H1 (cell line): ENCODE data around the gene DCANP1. TPM values are rescaled to one million over a fixed set of nuclear protein-coding genes. Genes with fewer than 3 reads are reported as not detected.

Source experiments
- CTCF ChIA-PET: fragments of 300-600 bp; sonication (Branson Sonifier 250); formaldehyde crosslinking; loops from one replicate; lab custom pipeline; 2021; ENCODE audit not compliant: partially characterized antibody; lab: Charles Lee
- POLR2A ChIA-PET: fragments of 300-600 bp; sonication (Branson Sonifier 250); formaldehyde crosslinking; loops from one replicate; lab custom pipeline; 2021; ENCODE audit warnings: inconsistent platforms; ENCODE audit not compliant: partially characterized antibody; lab: Charles Lee
- DNase-seq, 2 experiments: peaks; one replicate each; pipeline versions ENCODE4 v3.0.0 to v3.0.0-alpha.2; 2010 to 2022; ENCODE audit warnings: low spot score in 2 of 2, low read depth in 1 of 2, mixed read lengths in 1 of 2
- FAIRE-seq: peaks from 2 replicates; lab custom pipeline; 2011; peaks lifted over from hg19 to GRCh38; lab: Jason Lieb, UNC
- H2AFZ ChIP-seq: 2 replicates; pipeline ENCODE4 v1.8.1; 2012; ENCODE audit warnings: low read length, inconsistent platforms
- H2AK5ac ChIP-seq: 2 replicates; pipeline ENCODE4 v1.6.1; 2013; ENCODE audit warnings: low read depth, low read length
- H2BK120ac ChIP-seq: replicated peaks from 2 replicates; pipeline ENCODE3; 2013; ENCODE audit warnings: low read depth, low read length, inconsistent platforms
- H2BK12ac ChIP-seq: 2 replicates; pipeline ENCODE4 v1.6.1; 2013; ENCODE audit warnings: low read depth, low read length
- H2BK15ac ChIP-seq: 2 replicates; pipeline ENCODE4 v1.6.1; 2013; ENCODE audit warnings: low read length
- H2BK20ac ChIP-seq: 2 replicates; pipeline ENCODE4 v1.6.1; 2013; ENCODE audit warnings: low read length
- H2BK5ac ChIP-seq: 2 replicates; pipeline ENCODE4 v1.6.1; 2013; ENCODE audit warnings: low read depth, low read length
- H3K14ac ChIP-seq: 2 replicates; pipeline ENCODE4 v1.6.1; 2013; ENCODE audit warnings: inconsistent platforms; ENCODE audit not compliant: insufficient read length
- H3K18ac ChIP-seq: 2 replicates; pipeline ENCODE4 v1.6.1; 2013; ENCODE audit warnings: low read length; ENCODE audit errors: extremely low read depth
- H3K23ac ChIP-seq: 2 replicates; pipeline ENCODE4 v1.6.1; 2013; ENCODE audit warnings: inconsistent platforms; ENCODE audit not compliant: insufficient read length
- H3K23me2 ChIP-seq: 2 replicates; pipeline ENCODE4 v1.6.1; 2013; ENCODE audit warnings: low read depth, low read length
- H3K27ac ChIP-seq: 2 replicates; pipeline ENCODE4 v1.6.1; 2011; ENCODE audit warnings: low read depth, low read length, inconsistent platforms
- H3K27me3 ChIP-seq, 4 experiments: replicated peaks in 1 of 4; 1 replicate in 1 of 4; 2 replicates in 3 of 4; pipeline versions ENCODE4 v1.6.1 to v1.8.1; 2011 to 2013; ENCODE audit warnings: low read length in 3 of 4, mild to moderate bottlenecking in 3 of 4, inconsistent platforms in 2 of 4, mixed read lengths in 2 of 4, moderate library complexity in 1 of 4; ENCODE audit not compliant: control insufficient read depth in 3 of 4, insufficient read depth in 3 of 4; ENCODE audit errors: extremely low read depth in 1 of 4
- H3K36me3 ChIP-seq, 4 experiments: 2 replicates each; pipeline versions ENCODE4 v1.6.1 to v1.8.1; 2011 to 2013; ENCODE audit warnings: mild to moderate bottlenecking in 4 of 4, low read length in 3 of 4, moderate library complexity in 2 of 4, control low read depth in 1 of 4, inconsistent platforms in 1 of 4; ENCODE audit not compliant: insufficient read depth in 4 of 4, control insufficient read depth in 2 of 4
- H3K4ac ChIP-seq: replicated peaks from 2 replicates; pipeline ENCODE3; 2013; ENCODE audit warnings: low read length, low read depth, mixed read lengths, inconsistent platforms; ENCODE audit not compliant: insufficient read length
- H3K4me1 ChIP-seq, 4 experiments: replicated peaks in 1 of 4; 1 replicate in 1 of 4; 2 replicates in 3 of 4; pipeline versions ENCODE4 v1.6.1 to v1.8.1; 2011 to 2013; ENCODE audit warnings: low read length in 3 of 4, inconsistent platforms in 2 of 4, mixed read lengths in 1 of 4; ENCODE audit not compliant: insufficient read depth in 4 of 4, control insufficient read depth in 3 of 4
- H3K4me2 ChIP-seq, 2 experiments: 2 replicates each; pipeline versions ENCODE4 v1.6.1 to v1.8.1; 2011 to 2013; ENCODE audit warnings: low read depth in 2 of 2, low read length in 2 of 2, control low read depth in 1 of 2, inconsistent platforms in 1 of 2, mild to moderate bottlenecking in 1 of 2; ENCODE audit not compliant: insufficient read depth in 1 of 2
- H3K4me3 ChIP-seq, 4 experiments: fragments of 200-600, 300-600 bp in 1 of 4; sonication (generic), shearing (Covaris generic), sonication (Bioruptor Twin) in 1 of 4; 2 replicates each; pipeline versions ENCODE4 v1.5.1 to v1.8.1; 2011 to 2016; ENCODE audit warnings: low read length in 4 of 4, low read depth in 3 of 4, control low read depth in 2 of 4, inconsistent platforms in 2 of 4, mild to moderate bottlenecking in 2 of 4, mixed read lengths in 1 of 4, moderate library complexity in 1 of 4; ENCODE audit not compliant: insufficient read depth in 2 of 4; ENCODE audit errors: extremely low read depth in 1 of 4
- H3K56ac ChIP-seq: replicated peaks from 2 replicates; pipeline ENCODE3; 2013; ENCODE audit warnings: low read depth, mild to moderate bottlenecking, mixed read lengths, low read length, inconsistent platforms; ENCODE audit not compliant: insufficient read length
- H3K79me1 ChIP-seq: 2 replicates; pipeline ENCODE4 v1.6.1; 2013; ENCODE audit warnings: low read depth, low read length, control low read depth
- H3K79me2 ChIP-seq, 2 experiments: 2 replicates each; pipeline versions ENCODE4 v1.6.1 to v1.8.1; 2012 to 2013; ENCODE audit warnings: low read length in 2 of 2, mild to moderate bottlenecking in 2 of 2, inconsistent platforms in 1 of 2; ENCODE audit not compliant: insufficient read depth in 2 of 2, control insufficient read depth in 1 of 2
- H3K9ac ChIP-seq, 4 experiments: replicated peaks in 1 of 4; 1 replicate in 1 of 4; 2 replicates in 3 of 4; pipeline versions ENCODE4 v1.6.1 to v1.8.1; 2011 to 2013; ENCODE audit warnings: low read depth in 3 of 4, low read length in 3 of 4, control low read depth in 2 of 4, mild to moderate bottlenecking in 2 of 4, moderate library complexity in 2 of 4, inconsistent platforms in 1 of 4; ENCODE audit errors: extremely low read depth in 1 of 4
- H3K9me3 ChIP-seq, 2 experiments: 2 replicates each; pipeline versions ENCODE4 v1.6.1 to v1.8.1; 2012 to 2013; ENCODE audit warnings: mild to moderate bottlenecking in 2 of 2, moderate library complexity in 2 of 2, control low read depth in 1 of 2, inconsistent platforms in 1 of 2, low read depth in 1 of 2, low read length in 1 of 2, mixed read lengths in 1 of 2; ENCODE audit not compliant: insufficient read depth in 2 of 2
- H4K20me1 ChIP-seq, 2 experiments: replicated peaks in 1 of 2; 2 replicates each; pipeline versions ENCODE3 to v1.8.1; 2011 to 2013; ENCODE audit warnings: inconsistent platforms in 2 of 2, low read length in 2 of 2, mild to moderate bottlenecking in 1 of 2; ENCODE audit not compliant: insufficient read depth in 2 of 2, control insufficient read depth in 1 of 2
- H4K5ac ChIP-seq: 2 replicates; pipeline ENCODE4 v1.6.1; 2013; ENCODE audit warnings: low read length, low read depth, mixed read lengths, inconsistent platforms; ENCODE audit not compliant: insufficient read length
- H4K8ac ChIP-seq: 2 replicates; pipeline ENCODE4 v1.8.0; 2013; ENCODE audit warnings: mild to moderate bottlenecking, moderate library complexity, low read length, inconsistent platforms; ENCODE audit not compliant: insufficient read depth; ENCODE audit errors: extremely low read depth
- H4K91ac ChIP-seq: replicated peaks from 2 replicates; pipeline ENCODE3; 2013; ENCODE audit warnings: low read length, mixed read lengths, inconsistent platforms; ENCODE audit not compliant: insufficient read length
- CBX8 ChIP-seq: fragments of 300-800, 300-1000 bp; sonication (generic); IDR thresholded peaks from 2 replicates; pipeline ENCODE4 v1.7.1; 2016; ENCODE audit warnings: low read depth, low read length, borderline replicate concordance
- E2F6 ChIP-seq: IDR thresholded peaks from 2 replicates; pipeline ENCODE4 v1.6.1; 2012; ENCODE audit warnings: inconsistent platforms
- EP300 ChIP-seq, 2 experiments: IDR thresholded peaks; 1 replicate in 1 of 2; 2 replicates in 1 of 2; pipeline ENCODE4 v1.6.1; 2011 to 2012; ENCODE audit warnings: low read depth in 2 of 2, low read length in 2 of 2, mild to moderate bottlenecking in 2 of 2, borderline replicate concordance in 1 of 2, inconsistent platforms in 1 of 2, moderate library complexity in 1 of 2
- JUN ChIP-seq: IDR thresholded peaks from 2 replicates; pipeline ENCODE4 v1.6.1; 2011; ENCODE audit warnings: low read depth, mild to moderate bottlenecking, improper control_type of control experiment, low read length
- NANOG ChIP-seq: IDR thresholded peaks from 2 replicates; pipeline ENCODE4 v1.6.1; 2011; ENCODE audit warnings: low read length, low read depth, mild to moderate bottlenecking, inconsistent platforms; ENCODE audit not compliant: insufficient read depth, poor library complexity, severe bottlenecking
- NRF1 ChIP-seq: IDR thresholded peaks from 2 replicates; pipeline ENCODE4 v1.6.1; 2011; ENCODE audit warnings: mild to moderate bottlenecking, low read depth, low read length, improper control_type of control experiment
- POU5F1 ChIP-seq: IDR thresholded peaks from 2 replicates; pipeline ENCODE4 v1.6.1; 2011; ENCODE audit warnings: low read depth, mild to moderate bottlenecking, low read length, moderate library complexity
- RAD21 ChIP-seq, 2 experiments: IDR thresholded peaks in 1 of 2; conservative IDR thresholded peaks in 1 of 2; 2 replicates each; pipeline ENCODE4 v1.6.1; 2011; ENCODE audit warnings: low read depth in 2 of 2, low read length in 2 of 2, improper control_type of control experiment in 1 of 2, inconsistent platforms in 1 of 2, mild to moderate bottlenecking in 1 of 2, moderate library complexity in 1 of 2
- SP4 ChIP-seq: IDR thresholded peaks from 2 replicates; pipeline ENCODE4 v1.6.1; 2012; ENCODE audit warnings: low read length, inconsistent platforms
- SRF ChIP-seq: IDR thresholded peaks from 2 replicates; pipeline ENCODE4 v1.6.1; 2011; ENCODE audit warnings: mild to moderate bottlenecking, low read depth, low read length, moderate library complexity
- USF2 ChIP-seq: IDR thresholded peaks from 2 replicates; pipeline ENCODE4 v1.6.1; 2011; ENCODE audit warnings: low read length, improper control_type of control experiment
- WGBS, 2 experiments: shearing (Covaris generic) in 1 of 2; methylation state at CpG; one replicate each; pipeline versions ENCODE4 v1.1.6 to v1.1.7; 2013 to 2015; ENCODE audit warnings: low lambda C conversion rate in 2 of 2, mixed read lengths in 2 of 2, inconsistent platforms in 1 of 2, low coverage in 1 of 2, missing lambda C conversion rate in 1 of 2; ENCODE audit not compliant: insufficient replicate concordance in 2 of 2, insufficient coverage in 1 of 2, insufficient read length in 1 of 2; ENCODE audit errors: extremely low coverage in 1 of 2, missing lambda C conversion rate in 1 of 2; 5-methylcytosine and 5-hydroxymethylcytosine counted together
- polyA plus RNA-seq, 7 experiments: library from polyadenylated mRNA; depleted of rRNA in 3 of 7; stranded (reverse) in 5 of 7; unstranded in 2 of 7; fragments of >200 nt in 5 of 7; fragments of 200-250 nt in 2 of 7; gene quantifications; 1 replicate in 5 of 7; 2 replicates in 1 of 7; 4 replicates in 1 of 7; pipeline versions ENCODE4 v1.2.1 to v1.2.3, GENCODE V29; 2011 to 2013; ENCODE audit warnings: missing spikeins in 2 of 7, mixed read lengths in 2 of 7
- total RNA-seq: library from RNA; stranded (reverse); fragmentation: NEBNext Ultra II Directional; extraction: Animal tissue kit (Norgen Biotek cat#: 25700); gene quantifications from 2 replicates; pipeline ENCODE4 v1.2.1, GENCODE V29; 2021

DCANP1 gene
- total and polyA plus RNA-seq, 2 of the 8 experiments (the other 6 are each of a cell fraction or from before 2014, with no cell fraction given): not detected

- Histone ChIP-seq H2BK12ac (no peak overlapping the region), H2AFZ (no peak overlapping the region), H2BK15ac (no peak overlapping the region), H3K79me2 (no peaks in the 10 kb centered on the region), H4K91ac (no peak overlapping the region), H3K4me3 (no peak overlapping the region), H3K23me2 (no peaks in the 10 kb centered on the region), H4K5ac (no peak overlapping the region), H3K36me3 (no peaks in the 10 kb centered on the region), H3K9me3 (peaks cover 0 to 6% of the 10 kb centered on the region in 2 experiments; a peak in 2 of 4 replicates), H3K4me2 (no peak overlapping the region), H3K14ac (no peak overlapping the region), H3K79me1 (no peaks in the 10 kb centered on the region), H3K4me1 (no peaks in the 10 kb centered on the region), H3K27me3 (no peaks in the 10 kb centered on the region), H4K8ac (no peak overlapping the region), H2BK5ac (no peak overlapping the region), H2AK5ac (no peak overlapping the region), H3K9ac (no peak overlapping the region), H3K18ac (no peak overlapping the region), H3K27ac (no peak overlapping the region), H3K56ac (no peak overlapping the region), H2BK120ac (no peak overlapping the region), H3K23ac (no peak overlapping the region), H2BK20ac (no peak overlapping the region), H4K20me1 (no peaks in the 10 kb centered on the region), H3K4ac (no peak overlapping the region)
- POLR2A ChIA-PET: interaction anchor here (0.6 to 1.1 kb wide), 3 partner anchors 25 to 58 kb away, joined by 3 to 5 read pairs (median 3); partner anchors contain the start of gene MACROH2A1
- WGBS, 2 experiments: 46% methylated on average over 2 of the region's 2 CpGs; no CpG with 5 or more reads in 1 of the 2 experiments
- DNase-seq (no peak), FAIRE-seq (no peak)
- CTCF ChIA-PET: interaction anchor here (0.7 to 5.2 kb wide), 39 partner anchors 8 to 324 kb away, joined by 3 to 62 read pairs (median 5); partner anchors contain the start of gene DCANP1
- TF ChIP-seq NANOG (no peak), SRF (no peak), SP4 (no peak), EP300 (IDR thresholded peaks at IDR 0.05; ENCODE audit: borderline replicate concordance in 1 of 2, low read depth in 2 of 2, low read length in 2 of 2) (no peak), CBX8 (no peak), JUN (no peak), E2F6 (no peak), RAD21 (IDR thresholded peaks at IDR 0.05 in 1 of 2, conservative IDR thresholded peaks at IDR 0.05 in 1 of 2; ENCODE audit: low read depth in 2 of 2, low read length in 2 of 2) (no peak), USF2 (no peak), POU5F1 (no peak), NRF1 (no peak)
Measured at GRCh38 chr5:135425641-135426040, 21.5 kb downstream of the DCANP1 start.
